ENCODE data around the gene SNX14. TPM values are rescaled to one million over a fixed set of nuclear protein-coding genes. Genes with fewer than 3 reads are reported as not detected.
"Not testable (repeated sequence)": the region's sequence is repeated elsewhere in the genome, so short reads cannot be mapped to it uniquely, and the experiment has no call there.

The SNX14 gene
- total RNA-seq, 2 donors from 2014 or later = 40.7 to 67.2 TPM

GRCh38 chr6:85551264-85551663 is 42.4 kb downstream of the SNX14 start:
- no peaks in the 10 kb centered on the region for H3K27me3 ChIP-seq (replicated peaks; ENCODE audit: insufficient read depth)
- no peak overlapping the region for H3K27ac ChIP-seq
- no peak for DNase-seq (ENCODE audit: low spot score)
- WGBS = 60% methylated on average over 1 of the region's 1 CpG
- intact Hi-C loops (cut with DNase I) = no loop called here
- no peaks in the 10 kb centered on the region for H3K4me1 ChIP-seq (replicated peaks)
- H3K4me3 ChIP-seq = no peak overlapping the region
- H3K9me3 ChIP-seq = no peaks in the 10 kb centered on the region
- TF ChIP-seq POLR2A (IDR thresholded peaks at IDR 0.05) (no peak), CTCF (IDR thresholded peaks at IDR 0.05) (no peak), POLR2AphosphoS5 (IDR thresholded peaks at IDR 0.05) (no peak)
- H3K36me3 ChIP-seq = no peaks in the 10 kb centered on the region

GRCh38 chr6:85547719-85548118 is 45.9 kb downstream of the SNX14 start:
- Histone ChIP-seq H3K27ac (no peak overlapping the region), H3K9me3 (no peaks in the 10 kb centered on the region), H3K27me3 (replicated peaks; ENCODE audit: insufficient read depth) (no peaks in the 10 kb centered on the region), H3K4me1 (replicated peaks) (no peaks in the 10 kb centered on the region), H3K4me3 (no peak overlapping the region), H3K36me3 (no peaks in the 10 kb centered on the region)
- DNase-seq (ENCODE audit: low spot score) = no peak
- no peak for TF ChIP-seq POLR2A (IDR thresholded peaks at IDR 0.05)
- TF ChIP-seq CTCF (IDR thresholded peaks at IDR 0.05) = no peak
- TF ChIP-seq POLR2AphosphoS5 (IDR thresholded peaks at IDR 0.05) = no peak
- intact Hi-C loops (cut with DNase I) = no loop called here

GRCh38 chr6:85544776-85545175 is 48.9 kb downstream of the SNX14 start:
- Histone ChIP-seq H3K36me3 (no peaks in the 10 kb centered on the region), H3K9me3 (no peaks in the 10 kb centered on the region), H3K27me3 (replicated peaks; ENCODE audit: insufficient read depth) (no peaks in the 10 kb centered on the region), H3K27ac (no peak overlapping the region), H3K4me3 (no peak overlapping the region), H3K4me1 (replicated peaks) (no peaks in the 10 kb centered on the region)
- 92% methylated on average over 1 of the region's 1 CpG for WGBS
- DNase-seq (ENCODE audit: low spot score) = no peak
- intact Hi-C loops (cut with DNase I) = no loop called here
- TF ChIP-seq POLR2AphosphoS5 (IDR thresholded peaks at IDR 0.05) = no peak
- TF ChIP-seq CTCF (IDR thresholded peaks at IDR 0.05) = no peak
- TF ChIP-seq POLR2A (IDR thresholded peaks at IDR 0.05) = no peak

DNA sequence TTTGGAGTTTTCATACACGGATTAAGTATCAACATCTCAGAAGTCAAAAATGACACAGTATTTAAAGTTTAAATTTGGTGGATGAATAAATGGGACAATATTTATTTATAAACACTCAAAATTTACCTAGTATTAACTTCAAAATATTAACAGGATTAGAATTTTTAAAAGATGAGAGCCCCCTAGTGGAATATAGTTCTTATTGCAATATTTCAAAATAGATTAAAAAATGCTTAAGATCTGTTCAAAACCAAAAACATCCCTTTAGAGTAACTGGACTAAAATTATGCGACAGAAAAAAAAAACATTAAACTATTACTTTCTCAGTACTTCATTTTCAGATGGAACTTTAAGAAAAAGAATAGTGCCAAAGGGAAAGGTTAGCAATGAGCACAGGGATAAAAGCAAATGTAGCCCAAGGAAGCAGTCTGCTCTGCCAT is 56.6 kb downstream of the SNX14 start:
- Histone ChIP-seq H3K27me3 (replicated peaks; ENCODE audit: insufficient read depth) (no peaks in the 10 kb centered on the region), H3K4me1 (replicated peaks) (no peaks in the 10 kb centered on the region), H3K9me3 (no peaks in the 10 kb centered on the region), H3K27ac (no peak overlapping the region), H3K4me3 (no peak overlapping the region), H3K36me3 (no peaks in the 10 kb centered on the region)
- TF ChIP-seq POLR2A (IDR thresholded peaks at IDR 0.05) (no peak), CTCF (IDR thresholded peaks at IDR 0.05) (peak; percentile 34 to 56 (median 44)), POLR2AphosphoS5 (IDR thresholded peaks at IDR 0.05) (no peak)
- WGBS = 66% methylated on average over 2 of the region's 2 CpGs
- intact Hi-C loops (cut with DNase I) = loop anchor here (10.0 kb wide), 1 partner anchor 182 kb away; no protein-coding TSS in a partner anchor
- DNase-seq (ENCODE audit: low spot score) = no peak

- H3K36me3 ChIP-seq; DNase-seq (ENCODE audit: low spot score); H3K4me3 ChIP-seq; H3K27me3 ChIP-seq (replicated peaks; ENCODE audit: insufficient read depth); H3K9me3 ChIP-seq; H3K4me1 ChIP-seq (replicated peaks); intact Hi-C loops (cut with DNase I); H3K27ac ChIP-seq: not testable (repeated sequence)
- 92% methylated on average over 2 of the region's 2 CpGs for WGBS
Observed at GRCh38 chr6:85524281-85524680, 69.4 kb downstream of the SNX14 start.
